Adrenal gland (tissue), 5 donors: ENCODE data around the gene ABLIM1.

Experiments used
- POLR2A ChIP-seq, 2 donors: fragments of 450-650 bp; IDR thresholded peaks; one replicate each; pipeline ENCODE4 v1.6.1; 2017; ENCODE audit warnings: antibody characterized with exemption in 2 of 2, mild to moderate bottlenecking in 2 of 2, moderate library complexity in 1 of 2
- TF ChIP-seq, protein P1 (sequence below), 6 experiments: fragments of 450-650 bp in 4 of 6; fragments of 200-600 bp in 2 of 6; sonication (generic) in 1 of 6; IDR thresholded peaks; 1 replicate in 5 of 6; 2 replicates in 1 of 6; pipeline versions ENCODE4 v1.5.1 to v1.8.0; 2016 to 2021; ENCODE audit warnings: antibody characterized with exemption in 6 of 6, mild to moderate bottlenecking in 2 of 6, moderate library complexity in 1 of 6
- donor health status: DM: no; HTN: no; CAD: no.

DNA sequence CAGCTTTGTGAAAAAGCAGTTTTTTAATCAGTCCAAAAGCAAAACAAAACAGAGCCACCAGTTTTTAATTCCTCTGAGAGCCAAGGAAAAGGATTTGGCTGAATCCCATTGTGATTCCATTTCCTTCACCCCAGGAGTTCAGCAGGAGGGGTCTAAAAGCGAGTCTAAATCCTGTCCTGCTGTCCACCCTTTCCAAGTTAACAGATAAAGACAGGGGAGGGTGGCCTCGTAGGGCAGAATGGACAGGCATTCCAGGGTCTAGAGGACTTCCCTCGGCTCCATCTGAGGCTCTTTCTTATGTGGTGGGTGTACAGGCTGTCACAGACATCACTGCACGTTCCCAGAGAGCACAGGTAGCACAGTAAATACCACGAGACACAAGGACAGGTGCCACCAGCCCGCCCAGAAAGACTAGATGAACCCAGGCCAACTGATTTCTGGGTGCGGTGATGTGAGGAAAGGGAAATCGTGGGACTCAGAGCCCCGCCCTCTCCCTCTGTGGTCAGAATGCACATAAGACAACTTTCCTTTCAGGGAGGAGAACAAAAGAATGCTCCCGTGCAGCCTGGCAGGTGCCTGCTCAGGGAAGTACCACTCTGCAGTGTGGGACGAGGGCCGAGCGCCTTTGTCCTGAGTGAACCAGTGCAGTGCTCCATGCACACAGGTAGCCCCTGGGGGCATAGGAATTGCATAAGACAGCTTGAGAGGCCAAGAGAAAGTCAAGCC is 119.7 kb downstream of the ABLIM1 start:
- TF ChIP-seq, protein P1, sequence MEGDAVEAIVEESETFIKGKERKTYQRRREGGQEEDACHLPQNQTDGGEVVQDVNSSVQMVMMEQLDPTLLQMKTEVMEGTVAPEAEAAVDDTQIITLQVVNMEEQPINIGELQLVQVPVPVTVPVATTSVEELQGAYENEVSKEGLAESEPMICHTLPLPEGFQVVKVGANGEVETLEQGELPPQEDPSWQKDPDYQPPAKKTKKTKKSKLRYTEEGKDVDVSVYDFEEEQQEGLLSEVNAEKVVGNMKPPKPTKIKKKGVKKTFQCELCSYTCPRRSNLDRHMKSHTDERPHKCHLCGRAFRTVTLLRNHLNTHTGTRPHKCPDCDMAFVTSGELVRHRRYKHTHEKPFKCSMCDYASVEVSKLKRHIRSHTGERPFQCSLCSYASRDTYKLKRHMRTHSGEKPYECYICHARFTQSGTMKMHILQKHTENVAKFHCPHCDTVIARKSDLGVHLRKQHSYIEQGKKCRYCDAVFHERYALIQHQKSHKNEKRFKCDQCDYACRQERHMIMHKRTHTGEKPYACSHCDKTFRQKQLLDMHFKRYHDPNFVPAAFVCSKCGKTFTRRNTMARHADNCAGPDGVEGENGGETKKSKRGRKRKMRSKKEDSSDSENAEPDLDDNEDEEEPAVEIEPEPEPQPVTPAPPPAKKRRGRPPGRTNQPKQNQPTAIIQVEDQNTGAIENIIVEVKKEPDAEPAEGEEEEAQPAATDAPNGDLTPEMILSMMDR (IDR thresholded peaks at IDR 0.05) = no peak
- no peak for TF ChIP-seq POLR2A (IDR thresholded peaks at IDR 0.05)
